Kidney (tissue), 14 donors: Measurements from ENCODE around the gene CCNI2. TPM values are rescaled to one million over a fixed set of nuclear protein-coding genes. Genes with fewer than 3 reads are reported as not detected.

Experiments
- DNase-seq, 5 donors: peaks; one replicate each; pipeline ENCODE4 v3.0.0-alpha.2; 2013 to 2020
- FAIRE-seq: peaks from 2 replicates; lab custom pipeline; 2012; peaks lifted over from hg19 to GRCh38; lab: Jason Lieb, UNC
- H3K27ac ChIP-seq, 2 donors: one replicate each; pipeline ENCODE4 v1.7.0; 2013; ENCODE audit warnings: low read depth in 2 of 2, low read length in 2 of 2, inconsistent platforms in 1 of 2
- H3K27me3 ChIP-seq: one replicate; pipeline ENCODE4 v1.7.1; 2013; ENCODE audit warnings: low read length, inconsistent platforms; ENCODE audit not compliant: control insufficient read depth, insufficient read depth
- H3K36me3 ChIP-seq, 3 donors: one replicate each; pipeline versions ENCODE4 v1.7.0 to v1.7.1; 2013; ENCODE audit warnings: low read length in 3 of 3, control low read depth in 1 of 3, inconsistent platforms in 1 of 3; ENCODE audit not compliant: insufficient read depth in 3 of 3, control insufficient read depth in 2 of 3
- H3K4me1 ChIP-seq, 3 donors: one replicate each; pipeline versions ENCODE4 v1.7.0 to v1.7.1; 2013; ENCODE audit warnings: low read length in 3 of 3, inconsistent platforms in 1 of 3, low read depth in 1 of 3; ENCODE audit not compliant: control insufficient read depth in 2 of 3, insufficient read depth in 2 of 3
- H3K4me3 ChIP-seq, 3 donors: one replicate each; pipeline versions ENCODE4 v1.7.0 to v1.8.1; 2013; ENCODE audit warnings: low read length in 3 of 3, control low read depth in 1 of 3, inconsistent platforms in 1 of 3
- H3K9ac ChIP-seq, 3 donors: one replicate each; pipeline versions ENCODE4 v1.7.0 to v1.7.1; 2013; ENCODE audit warnings: low read length in 3 of 3, control low read depth in 1 of 3, inconsistent platforms in 1 of 3
- H3K9me3 ChIP-seq, 3 donors: one replicate each; pipeline versions ENCODE4 v1.7.0 to v1.7.1; 2013; ENCODE audit warnings: low read length in 3 of 3, control low read depth in 1 of 3, inconsistent platforms in 1 of 3; ENCODE audit not compliant: control insufficient read depth in 2 of 3, insufficient read depth in 1 of 3
- CTCF ChIP-seq: IDR thresholded peaks from 3 replicates; pipeline ENCODE4 v1.5.1; 2012; ENCODE audit warnings: mild to moderate bottlenecking, moderate library complexity, borderline replicate concordance; ENCODE audit not compliant: insufficient read depth; ENCODE audit errors: extremely low read depth
- intact Hi-C: fragments of 100-400 bp; cut with DNase I; formaldehyde crosslinking; loops from one replicate; pipeline ENCODE4 v1.11.1; 2022
- polyA plus RNA-seq: library from polyadenylated mRNA; stranded (reverse); fragments of 350-450 nt; fragmentation: Illumina TruSeq; extraction: RNeasy Lipid Tissue Mini Kit (QIAGEN cat#74804); gene quantifications from one replicate; pipeline ENCODE4 v1.2.3, GENCODE V29; 2014; ENCODE audit warnings: low read depth, low replicate concordance; ENCODE audit not compliant: insufficient read depth
- total RNA-seq: library from RNA; stranded (reverse); fragmentation: NEBNext Ultra II Directional; extraction: Animal tissue kit (Norgen Biotek cat#: 25700); gene quantifications from one replicate; pipeline ENCODE4 v1.2.1, GENCODE V29; 2021
- donor health status: control.
- donor health status: control.
- donor health status: control.
- donor health status: control.
- donor health status: control.
- donor health status: DM: yes; HTN: yes; CAD: no.
- donor health status: Normal renal cell carcinoma (clear cell type).

The CCNI2 gene
- total and polyA plus RNA-seq, 2 donors from 2014 or later, result 3.4 to 3.8 TPM

- Histone ChIP-seq H3K27me3 (no peaks in the 10 kb centered on the region), H3K9ac (no peak overlapping the region), H3K27ac (no peak overlapping the region), H3K4me1 (peaks cover 0 to 18% (median 10%) of the 10 kb centered on the region in 3 donors), H3K4me3 (no peak overlapping the region), H3K36me3 (peaks cover 2 to 35% (median 26%) of the 10 kb centered on the region in 3 donors), H3K9me3 (no peaks in the 10 kb centered on the region)
- TF ChIP-seq CTCF, result no peak
- no peak for FAIRE-seq
- intact Hi-C loops, result no loop called here
- peak in 1 of 5 donors; percentile 21 for DNase-seq
These were observed 16.8 kb downstream of the CCNI2 start for GRCh38 chr5:132764051-132764450.

- intact Hi-C loops, result no loop called here
- peaks cover 0 to 18% (median 10%) of the 10 kb centered on the region in 3 donors for H3K4me1 ChIP-seq
- H3K36me3 ChIP-seq, result peaks cover 2 to 28% (median 22%) of the 10 kb centered on the region in 3 donors
- H3K27ac ChIP-seq, result no peak overlapping the region
- no peaks in the 10 kb centered on the region for H3K27me3 ChIP-seq
- no peak overlapping the region for H3K9ac ChIP-seq
- no peak overlapping the region for H3K4me3 ChIP-seq
- DNase-seq (peak in 1 of 5 donors; percentile 24), FAIRE-seq (no peak)
- no peaks in the 10 kb centered on the region for H3K9me3 ChIP-seq
- TF ChIP-seq CTCF, result no peak
These were observed 17.5 kb downstream of the CCNI2 start for GRCh38 chr5:132764671-132765238.

- FAIRE-seq (no peak), DNase-seq (peak in 1 of 5 donors; percentile 25)
- no peak overlapping the region for H3K4me3 ChIP-seq
- no peak overlapping the region for H3K27ac ChIP-seq
- intact Hi-C loops, result no loop called here
- H3K9ac ChIP-seq, result no peak overlapping the region
- H3K4me1 ChIP-seq, result peaks cover 0 to 18% (median 10%) of the 10 kb centered on the region in 3 donors
- no peaks in the 10 kb centered on the region for H3K27me3 ChIP-seq
- peaks cover 2 to 25% (median 22%) of the 10 kb centered on the region in 3 donors for H3K36me3 ChIP-seq
- no peak for TF ChIP-seq CTCF
- H3K9me3 ChIP-seq, result no peaks in the 10 kb centered on the region
These were observed 18.2 kb downstream of the CCNI2 start for GRCh38 chr5:132765311-132766019.
